ENCODE measurements around the gene PXDN. TPM values are rescaled to one million over a fixed set of nuclear protein-coding genes. Genes with fewer than 3 reads are reported as not detected.

The PXDN gene
- total and polyA plus RNA-seq, 9 donors: 95.4 to 273 (median 193) TPM

DNA sequence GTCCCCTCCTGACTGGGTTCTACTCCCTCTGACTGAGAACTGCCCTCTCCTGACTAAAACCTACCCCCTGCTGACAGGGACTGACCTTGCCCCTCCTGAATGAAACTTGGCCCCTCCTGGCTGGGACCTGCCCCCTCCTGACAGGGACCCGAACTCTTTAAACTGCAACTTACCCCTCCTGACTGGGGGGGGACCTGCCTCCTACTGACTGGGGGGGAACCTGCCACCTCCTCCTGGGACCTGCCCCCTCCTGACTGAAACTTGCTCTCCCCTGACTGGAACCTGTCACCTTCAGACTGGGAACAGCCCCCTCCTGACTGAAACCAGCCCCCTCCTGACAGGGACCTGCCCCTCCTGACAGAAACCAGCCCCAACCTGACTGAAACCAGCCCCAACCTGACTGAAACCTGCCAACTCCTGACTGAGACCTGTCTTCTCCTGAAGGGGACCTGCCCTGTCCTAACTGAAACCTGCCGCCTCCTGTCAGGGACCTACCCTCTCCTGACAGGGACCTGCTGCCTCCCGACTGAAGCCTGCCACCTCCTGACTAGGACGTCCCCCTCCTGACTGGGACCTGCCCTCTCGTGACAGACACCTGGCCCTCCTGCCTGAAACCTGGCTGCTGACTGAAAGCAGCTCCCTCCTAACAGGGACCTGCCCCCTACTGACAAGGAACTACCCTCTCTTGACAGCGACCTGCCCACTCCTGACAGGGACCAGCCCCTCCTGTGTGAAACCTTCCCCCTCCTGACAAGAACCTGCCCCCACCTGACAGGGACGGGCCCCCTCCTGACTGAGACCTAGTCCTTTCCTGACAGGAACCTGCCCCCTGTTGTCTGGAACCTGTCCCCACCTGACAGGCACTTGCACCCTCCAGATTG, 87.1 kb downstream of the PXDN start:
- Histone ChIP-seq H3K4me3 (ENCODE audit: low read length) (no peak overlapping the region), H3K27me3 (ENCODE audit: control insufficient read depth, insufficient read depth, low read length) (no peaks in the 10 kb centered on the region), H3K4me1 (ENCODE audit: control insufficient read depth, insufficient read depth, low read length) (peaks cover 20% of the 10 kb centered on the region), H3K9me3 (replicated peaks; ENCODE audit: control insufficient read depth, low read depth, low read length) (no peaks in the 10 kb centered on the region), H3K27ac (ENCODE audit: low read length) (no peak overlapping the region), H3K36me3 (ENCODE audit: control insufficient read depth, insufficient read depth, low read length) (peaks cover 43% of the 10 kb centered on the region)
- WGBS (ENCODE audit: insufficient coverage): 72% methylated on average over 6 of the region's 7 CpGs
- DNase-seq: no peak

DNA sequence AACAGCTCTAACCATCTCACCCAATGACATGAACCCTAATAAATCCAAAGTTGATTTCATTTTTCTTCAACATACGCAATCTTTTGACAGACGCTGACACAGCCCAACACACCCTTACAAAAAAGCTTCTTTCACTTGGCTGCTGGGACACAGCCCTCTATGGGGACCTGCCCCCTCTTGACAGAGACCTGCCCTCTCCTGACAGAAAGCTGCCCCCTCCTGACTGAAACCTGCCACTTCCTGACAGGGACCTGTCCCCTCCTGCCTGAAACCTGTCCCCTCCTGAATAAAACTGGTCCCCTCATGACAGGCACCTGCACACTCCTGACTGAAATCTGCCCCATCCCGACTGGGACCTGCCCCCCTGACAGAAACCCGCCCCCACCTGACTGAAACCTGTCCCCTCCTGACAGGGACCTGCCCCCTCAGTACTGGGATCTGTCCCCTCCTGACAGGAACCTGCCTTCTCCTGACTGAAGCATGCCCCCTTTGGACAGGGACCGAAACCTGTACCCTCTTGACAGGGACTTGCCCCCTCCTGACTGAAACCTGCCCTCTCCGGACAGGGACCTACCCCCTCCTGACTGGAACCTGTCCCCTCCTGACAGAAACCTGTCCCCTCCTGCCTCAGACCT, 87.9 kb downstream of the PXDN start:
- Histone ChIP-seq H3K4me3 (ENCODE audit: low read length) (no peak overlapping the region), H3K27me3 (ENCODE audit: control insufficient read depth, insufficient read depth, low read length) (no peaks in the 10 kb centered on the region), H3K27ac (ENCODE audit: low read length) (no peak overlapping the region), H3K36me3 (ENCODE audit: control insufficient read depth, insufficient read depth, low read length) (peaks cover 36% of the 10 kb centered on the region), H3K9me3 (replicated peaks; ENCODE audit: control insufficient read depth, low read depth, low read length) (no peaks in the 10 kb centered on the region), H3K4me1 (ENCODE audit: control insufficient read depth, insufficient read depth, low read length) (peaks cover 27% of the 10 kb centered on the region)
- WGBS (ENCODE audit: insufficient coverage): 86% methylated on average over 6 of the region's 6 CpGs
- DNase-seq: no peak

DNA sequence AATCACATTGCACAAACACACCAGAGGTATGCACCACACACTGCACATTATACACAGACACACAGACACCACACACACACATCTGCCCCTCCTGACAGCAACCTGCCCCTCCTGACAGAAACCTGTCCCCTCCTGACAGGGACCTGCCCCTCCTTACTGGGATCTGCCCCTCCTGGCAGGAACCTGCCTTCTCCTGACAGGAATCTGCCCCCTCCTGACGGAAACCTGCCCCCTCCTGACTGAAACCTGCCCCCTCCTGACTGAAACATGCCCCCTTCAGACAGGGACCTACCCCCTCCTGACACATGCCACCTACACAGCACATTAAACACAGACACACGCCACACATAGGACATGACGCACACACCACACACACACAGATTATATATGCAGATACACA, 88.9 kb downstream of the PXDN start:
- peaks cover 35% of the 10 kb centered on the region for H3K4me1 ChIP-seq (ENCODE audit: control insufficient read depth, insufficient read depth, low read length)
- 87% methylated on average over 3 of the region's 3 CpGs for WGBS (ENCODE audit: insufficient coverage)
- H3K4me3 ChIP-seq (ENCODE audit: low read length): no peak overlapping the region
- peaks cover 31% of the 10 kb centered on the region for H3K36me3 ChIP-seq (ENCODE audit: control insufficient read depth, insufficient read depth, low read length)
- DNase-seq: no peak
- no peaks in the 10 kb centered on the region for H3K27me3 ChIP-seq (ENCODE audit: control insufficient read depth, insufficient read depth, low read length)
- no peak overlapping the region for H3K27ac ChIP-seq (ENCODE audit: low read length)
- no peaks in the 10 kb centered on the region for H3K9me3 ChIP-seq (replicated peaks; ENCODE audit: control insufficient read depth, low read depth, low read length)

DNA sequence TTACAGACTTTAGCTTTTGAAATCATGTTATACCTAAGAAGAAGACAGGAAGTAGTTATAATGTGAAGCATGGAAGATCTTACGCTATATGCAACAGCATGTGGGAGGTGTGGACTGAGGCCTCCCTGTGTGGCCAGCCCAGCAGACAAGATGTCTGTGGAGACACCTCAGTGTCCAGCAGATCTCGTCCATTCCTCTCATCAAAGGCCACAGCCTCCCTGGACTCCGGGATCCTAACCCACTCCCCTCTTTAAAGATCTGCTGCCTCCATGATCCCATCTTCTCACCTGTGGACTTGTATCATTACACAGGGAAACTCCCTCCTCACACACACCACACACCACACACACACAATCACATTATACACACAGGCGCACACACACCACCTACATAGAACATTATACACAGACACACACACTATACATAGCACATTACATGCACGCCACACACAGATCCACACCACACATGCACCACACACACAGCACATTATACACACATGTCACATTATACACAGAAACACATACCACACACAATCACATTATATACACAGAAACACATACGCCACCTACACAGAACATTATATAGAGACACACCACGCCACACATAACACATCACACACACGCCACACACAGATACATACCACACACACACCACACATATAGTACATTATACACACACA, 89.5 kb downstream of the PXDN start:
- peak overlapping the region; percentile 51 for H3K27ac ChIP-seq (ENCODE audit: low read length)
- 82% methylated on average over 6 of the region's 8 CpGs for WGBS (ENCODE audit: insufficient coverage)

DNA sequence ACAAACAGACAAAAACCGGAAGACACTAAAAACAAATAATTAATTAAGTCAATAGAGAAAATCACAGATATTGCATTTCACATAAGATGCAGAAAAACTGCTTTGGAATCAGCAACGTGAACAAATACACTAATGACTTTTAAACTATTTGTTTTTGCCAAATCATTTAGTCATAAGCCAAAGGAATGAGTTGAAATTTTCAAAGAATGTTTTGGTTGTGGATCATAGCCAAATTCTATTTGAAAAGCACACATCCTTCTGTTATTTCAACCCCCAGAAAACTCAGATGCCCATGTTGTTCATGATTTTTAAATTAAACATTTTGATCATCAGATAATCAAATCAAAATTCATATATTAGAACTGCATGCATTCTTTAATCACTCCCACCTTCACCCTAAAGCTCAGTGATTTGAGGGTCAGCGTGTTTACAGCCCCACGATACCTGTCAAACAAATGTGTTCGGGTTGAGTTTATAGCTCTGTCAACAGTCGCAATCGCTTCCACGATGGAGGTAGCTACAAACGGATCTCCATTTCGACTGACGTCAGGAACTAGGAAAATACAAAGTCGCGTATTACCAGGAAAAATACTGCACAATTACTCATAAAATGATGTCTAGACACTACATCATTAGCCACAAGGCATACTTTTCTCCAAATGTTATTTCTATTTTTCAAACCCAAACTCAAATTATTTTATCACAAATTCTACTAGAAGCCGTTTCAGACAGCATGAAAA, 90.2 kb downstream of the PXDN start:
- no peak for DNase-seq
- Histone ChIP-seq H3K4me3 (ENCODE audit: low read length) (no peak overlapping the region), H3K27me3 (ENCODE audit: control insufficient read depth, insufficient read depth, low read length) (no peaks in the 10 kb centered on the region), H3K27ac (ENCODE audit: low read length) (peak overlapping the region; percentile 86), H3K4me1 (ENCODE audit: control insufficient read depth, insufficient read depth, low read length) (peaks cover 43% of the 10 kb centered on the region), H3K9me3 (replicated peaks; ENCODE audit: control insufficient read depth, low read depth, low read length) (no peaks in the 10 kb centered on the region), H3K36me3 (ENCODE audit: control insufficient read depth, insufficient read depth, low read length) (peaks cover 36% of the 10 kb centered on the region)
- WGBS (ENCODE audit: insufficient coverage): 100% methylated on average over 4 of the region's 14 CpGs

More for the DNA sequence above, 89.5 kb downstream of the PXDN start:
- H3K4me3 ChIP-seq (ENCODE audit: low read length): no peak overlapping the region
- no peaks in the 10 kb centered on the region for H3K9me3 ChIP-seq (replicated peaks; ENCODE audit: control insufficient read depth, low read depth, low read length)
- DNase-seq: no peak
- H3K27me3 ChIP-seq (ENCODE audit: control insufficient read depth, insufficient read depth, low read length): no peaks in the 10 kb centered on the region
- H3K36me3 ChIP-seq (ENCODE audit: control insufficient read depth, insufficient read depth, low read length): peaks cover 31% of the 10 kb centered on the region
- H3K4me1 ChIP-seq (ENCODE audit: control insufficient read depth, insufficient read depth, low read length): peaks cover 41% of the 10 kb centered on the region

DNA sequence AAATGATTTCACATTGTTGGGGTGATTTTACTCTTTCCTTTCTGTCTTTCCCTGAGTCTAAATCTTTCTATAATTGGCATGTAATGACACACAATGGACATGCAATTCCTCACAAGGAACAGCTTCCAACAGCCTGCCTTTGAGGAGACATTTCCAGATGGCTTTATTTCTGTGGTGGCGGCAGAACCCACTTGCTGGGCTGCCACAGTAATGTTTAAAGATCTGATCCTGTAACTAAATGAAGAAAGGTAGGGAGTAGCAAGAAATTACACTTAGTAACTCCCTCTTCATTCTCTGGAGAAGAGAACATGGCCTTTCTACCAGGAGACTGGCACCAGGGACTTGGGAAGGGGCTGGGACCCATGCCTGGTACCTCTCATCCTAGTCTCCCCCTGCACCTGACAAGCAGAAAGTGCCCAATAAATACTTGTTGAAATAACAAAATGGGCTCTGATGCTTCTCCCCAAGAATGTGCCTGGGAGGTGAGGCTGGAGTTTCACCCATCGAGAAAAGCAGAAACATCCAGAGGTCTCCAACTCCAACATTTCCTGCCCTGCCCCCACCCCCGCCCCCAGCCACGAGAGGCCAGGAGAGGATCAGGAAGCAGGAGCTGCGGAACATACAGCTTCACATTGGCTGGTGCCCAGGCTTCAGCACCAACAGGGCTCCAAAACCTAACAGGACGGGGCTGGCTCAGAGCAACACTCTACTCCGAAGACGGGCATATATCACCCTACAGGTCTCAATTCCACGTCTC, 92.1 kb downstream of the PXDN start:
- Histone ChIP-seq H3K27ac (ENCODE audit: low read length) (peak overlapping the region; percentile 86), H3K27me3 (ENCODE audit: control insufficient read depth, insufficient read depth, low read length) (no peaks in the 10 kb centered on the region), H3K9me3 (replicated peaks; ENCODE audit: control insufficient read depth, low read depth, low read length) (no peaks in the 10 kb centered on the region), H3K36me3 (ENCODE audit: control insufficient read depth, insufficient read depth, low read length) (peaks cover 43% of the 10 kb centered on the region), H3K4me3 (ENCODE audit: low read length) (no peak overlapping the region), H3K4me1 (ENCODE audit: control insufficient read depth, insufficient read depth, low read length) (peaks cover 47% of the 10 kb centered on the region)
- WGBS (ENCODE audit: insufficient coverage): no CpG with 5 or more reads among the region's 9 CpGs
- DNase-seq: peak; percentile 72

DNA sequence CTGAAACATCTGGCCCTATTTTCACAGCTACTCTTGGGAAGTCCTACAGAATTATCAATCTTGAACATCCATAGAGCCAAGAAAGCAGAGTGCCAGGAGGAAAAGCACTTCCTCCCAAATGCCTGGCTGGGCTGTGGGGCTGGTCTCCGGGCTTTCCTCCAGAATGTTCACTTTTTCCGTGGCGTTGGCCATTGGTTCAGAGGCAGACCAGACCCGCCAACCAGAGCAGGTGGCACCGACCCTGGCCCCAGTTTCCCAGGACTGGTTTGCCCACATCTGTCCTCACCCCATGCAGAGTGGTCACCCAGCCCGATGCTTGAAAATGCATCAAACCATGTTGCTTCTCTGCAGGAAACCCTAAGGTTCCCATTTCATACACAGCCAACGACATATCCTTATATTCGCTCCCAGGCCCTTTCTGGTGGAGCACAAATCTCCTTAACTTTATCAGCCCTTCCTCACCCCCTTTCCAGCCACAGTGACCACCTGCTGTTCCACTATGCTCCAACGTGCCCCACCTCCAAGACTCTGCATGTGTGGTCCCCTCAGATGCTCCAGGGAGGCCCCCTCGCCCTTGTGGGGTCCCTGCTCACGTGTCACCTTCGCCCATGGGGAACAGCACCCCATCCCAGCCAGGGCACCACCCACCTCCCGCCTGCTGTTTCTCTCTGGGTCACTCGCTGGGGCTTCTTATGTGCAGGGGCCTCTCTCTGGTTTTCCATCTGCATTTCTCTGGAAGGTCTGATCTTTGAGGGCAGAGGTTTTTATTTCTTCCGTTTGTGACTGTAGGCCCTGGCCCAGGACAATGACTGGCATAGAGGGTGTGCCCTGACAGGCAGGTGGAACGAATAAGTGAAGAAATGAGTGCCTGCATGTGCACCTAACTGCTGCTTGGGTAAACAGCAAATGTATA, 92.9 kb downstream of the PXDN start:
- WGBS (ENCODE audit: insufficient coverage): 74% methylated on average over 12 of the region's 16 CpGs
- Histone ChIP-seq H3K9me3 (replicated peaks; ENCODE audit: control insufficient read depth, low read depth, low read length) (no peaks in the 10 kb centered on the region), H3K36me3 (ENCODE audit: control insufficient read depth, insufficient read depth, low read length) (peaks cover 45% of the 10 kb centered on the region), H3K27me3 (ENCODE audit: control insufficient read depth, insufficient read depth, low read length) (no peaks in the 10 kb centered on the region), H3K27ac (ENCODE audit: low read length) (peak overlapping the region; percentile 30), H3K4me1 (ENCODE audit: control insufficient read depth, insufficient read depth, low read length) (peaks cover 47% of the 10 kb centered on the region), H3K4me3 (ENCODE audit: low read length) (no peak overlapping the region)
- DNase-seq: peak; percentile 74

DNA sequence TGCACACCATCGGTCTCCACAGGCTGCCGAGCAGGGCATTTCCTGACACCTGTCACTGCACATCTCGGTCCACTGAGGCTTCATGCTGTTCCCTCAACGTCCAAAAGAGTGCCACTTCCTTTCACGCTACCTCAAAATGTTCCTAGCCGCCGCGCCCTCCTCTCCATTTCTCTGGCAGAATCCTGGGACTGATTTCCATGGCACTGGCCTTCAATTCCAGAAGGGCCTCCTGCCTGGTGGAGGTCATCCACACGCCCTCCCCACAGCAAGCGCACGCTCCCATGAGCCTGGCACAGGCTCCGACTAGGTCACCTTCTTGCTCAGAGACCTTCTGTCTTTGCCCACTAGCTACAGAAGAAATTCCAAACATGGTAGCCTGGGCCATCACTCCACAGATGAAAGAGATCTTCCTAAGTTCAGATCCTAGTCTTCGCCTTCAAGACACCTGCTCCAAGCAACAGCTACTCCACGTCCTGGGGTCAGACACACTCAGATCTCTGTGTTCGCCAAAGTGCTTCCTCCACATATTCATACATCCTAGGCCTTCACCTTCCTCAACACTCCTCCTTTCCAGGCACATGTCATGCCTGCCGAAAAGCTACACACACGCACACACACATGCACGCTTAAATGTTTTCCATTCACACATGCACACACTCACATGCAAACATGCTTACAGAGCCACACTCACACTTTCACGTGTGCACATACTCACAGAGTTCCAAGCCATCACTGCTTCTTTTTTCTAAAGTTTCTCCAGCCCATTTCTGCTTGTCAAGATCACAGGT, 94.0 kb downstream of the PXDN start:
- H3K27me3 ChIP-seq (ENCODE audit: control insufficient read depth, insufficient read depth, low read length): no peaks in the 10 kb centered on the region
- WGBS (ENCODE audit: insufficient coverage): 82% methylated on average over 19 of the region's 19 CpGs
- H3K9me3 ChIP-seq (replicated peaks; ENCODE audit: control insufficient read depth, low read depth, low read length): no peaks in the 10 kb centered on the region
- H3K4me3 ChIP-seq (ENCODE audit: low read length): no peak overlapping the region
- H3K4me1 ChIP-seq (ENCODE audit: control insufficient read depth, insufficient read depth, low read length): peaks cover 54% of the 10 kb centered on the region
- no peak overlapping the region for H3K27ac ChIP-seq (ENCODE audit: low read length)
- peaks cover 50% of the 10 kb centered on the region for H3K36me3 ChIP-seq (ENCODE audit: control insufficient read depth, insufficient read depth, low read length)
- no peak for DNase-seq

Measured in muscle of leg (tissue), 11 donors.